Fibroblast of pulmonary artery (primary cell): Measurements from ENCODE around the gene SNAI1.
"Not testable (repeated sequence)": the region's sequence is repeated elsewhere in the genome, so short reads cannot be mapped to it uniquely, and the experiment has no call there.

Experiments used
- DNase-seq: peaks from one replicate; pipeline ENCODE4 v3.0.0-alpha.2; 2010; ENCODE audit warnings: low read depth
- H3K4me3 ChIP-seq: replicated peaks from 2 replicates; pipeline ENCODE4 v1.5.1; 2011; ENCODE audit warnings: low read depth, mild to moderate bottlenecking, control low read depth, low read length, moderate library complexity
- CTCF ChIP-seq: IDR thresholded peaks from 2 replicates; pipeline ENCODE4 v1.5.1; 2011; ENCODE audit warnings: mild to moderate bottlenecking, control low read depth, low read length, inconsistent platforms; ENCODE audit errors: missing control alignments

SNAI1 gene

GRCh38 chr20:49987015-49987867 lies 4.5 kb downstream of the SNAI1 start:
- H3K4me3 ChIP-seq, result peak overlapping the region; percentile 99
- peak; percentile 38 for DNase-seq
- no peak for TF ChIP-seq CTCF

GRCh38 chr20:49987868-49988690 lies 5.3 kb downstream of the SNAI1 start:
- peak overlapping the region; percentile 99 for H3K4me3 ChIP-seq
- TF ChIP-seq CTCF, result no peak
- DNase-seq, result peak; percentile 31

GRCh38 chr20:49989234-49990065 lies 6.7 kb downstream of the SNAI1 start:
- peak overlapping the region; percentile 17 for H3K4me3 ChIP-seq
- no peak for TF ChIP-seq CTCF
- peak; percentile 88 for DNase-seq

GRCh38 chr20:49990271-49990720 lies 7.5 kb downstream of the SNAI1 start:
- DNase-seq, result peak; percentile 49
- TF ChIP-seq CTCF, result no peak
- no peak overlapping the region for H3K4me3 ChIP-seq

GRCh38 chr20:49993301-49993751 lies 10.5 kb downstream of the SNAI1 start:
- no peak for TF ChIP-seq CTCF
- peak; percentile 44 for DNase-seq
- H3K4me3 ChIP-seq, result no peak overlapping the region

- H3K4me3 ChIP-seq, result no peak overlapping the region
- no peak for TF ChIP-seq CTCF
- DNase-seq, result no peak
These were observed 12.8 kb downstream of the SNAI1 start for GRCh38 chr20:49995586-49995985.

- not testable (repeated sequence) for DNase-seq
These were observed 15.9 kb downstream of the SNAI1 start for GRCh38 chr20:49998478-49999188.

More at GRCh38 chr20:49998478-49999188, 15.9 kb downstream of the SNAI1 start:
- not testable (repeated sequence) for H3K4me3 ChIP-seq
